Liver (tissue), 9 donors: ENCODE measurements around the gene CILP. TPM values are rescaled to one million over a fixed set of nuclear protein-coding genes. Genes with fewer than 3 reads are reported as not detected.

Experiments used
- DNase-seq: peaks from one replicate; pipeline ENCODE4 v3.0.0-alpha.2; 2017; ENCODE audit warnings: low spot score
- H3K27ac ChIP-seq, 2 donors: one replicate each; pipeline ENCODE4 v1.7.0; 2013; ENCODE audit warnings: inconsistent platforms in 2 of 2, low read length in 2 of 2, control low read depth in 1 of 2, low read depth in 1 of 2, mild to moderate bottlenecking in 1 of 2
- H3K27me3 ChIP-seq, 4 donors: one replicate each; pipeline versions ENCODE4 v1.6.1 to v1.7.0; 2013; ENCODE audit warnings: low read length in 3 of 4, inconsistent platforms in 1 of 4, mild to moderate bottlenecking in 1 of 4, moderate library complexity in 1 of 4; ENCODE audit not compliant: control insufficient read depth in 4 of 4, insufficient read depth in 4 of 4
- H3K36me3 ChIP-seq, 4 donors: one replicate each; pipeline versions ENCODE4 v1.6.1 to v1.7.0; 2013; ENCODE audit warnings: low read length in 3 of 4, mild to moderate bottlenecking in 3 of 4, low read depth in 1 of 4, moderate library complexity in 1 of 4; ENCODE audit not compliant: control insufficient read depth in 4 of 4, insufficient read depth in 3 of 4
- H3K4me1 ChIP-seq, 4 donors: one replicate each; pipeline versions ENCODE4 v1.6.1 to v1.7.0; 2013; ENCODE audit warnings: low read length in 3 of 4, mild to moderate bottlenecking in 3 of 4, moderate library complexity in 1 of 4; ENCODE audit not compliant: control insufficient read depth in 4 of 4, insufficient read depth in 4 of 4
- H3K4me3 ChIP-seq, 3 donors: one replicate each; pipeline versions ENCODE4 v1.6.1 to v1.7.0; 2013; ENCODE audit warnings: low read length in 3 of 3, control low read depth in 1 of 3, low read depth in 1 of 3, mild to moderate bottlenecking in 1 of 3
- H3K9ac ChIP-seq, 2 donors: one replicate each; pipeline ENCODE4 v1.7.0; 2013; ENCODE audit warnings: low read length in 2 of 2, mild to moderate bottlenecking in 2 of 2, moderate library complexity in 2 of 2, control low read depth in 1 of 2, low read depth in 1 of 2
- H3K9me3 ChIP-seq, 4 donors: one replicate each; pipeline versions ENCODE4 v1.6.1 to v1.7.0; 2013; ENCODE audit warnings: low read length in 3 of 4; ENCODE audit not compliant: control insufficient read depth in 4 of 4
- ATF3 ChIP-seq: IDR thresholded peaks from 2 replicates; pipeline ENCODE4 v1.6.1; 2016; ENCODE audit warnings: antibody characterized with exemption
- EGR1 ChIP-seq, 2 donors: IDR thresholded peaks; 2 replicates each; pipeline ENCODE4 v1.6.1; 2016 to 2018; ENCODE audit warnings: antibody characterized with exemption in 2 of 2, low read depth in 2 of 2
- FOXA1 ChIP-seq: IDR thresholded peaks from 2 replicates; pipeline ENCODE4 v1.6.1; 2016; ENCODE audit warnings: antibody characterized with exemption
- FOXA2 ChIP-seq: IDR thresholded peaks from 2 replicates; pipeline ENCODE4 v1.6.1; 2016; ENCODE audit warnings: antibody characterized with exemption
- GABPA ChIP-seq, 2 donors: IDR thresholded peaks in 1 of 2; conservative IDR thresholded peaks in 1 of 2; 2 replicates each; pipeline ENCODE4 v1.6.1; 2016; ENCODE audit warnings: antibody characterized with exemption in 2 of 2, mild to moderate bottlenecking in 1 of 2, moderate library complexity in 1 of 2
- HNF4A ChIP-seq, 2 donors: conservative IDR thresholded peaks; 2 replicates each; pipeline ENCODE4 v1.6.1; 2016; ENCODE audit warnings: antibody characterized with exemption in 2 of 2, mild to moderate bottlenecking in 2 of 2
- HNF4G ChIP-seq: IDR thresholded peaks from 2 replicates; pipeline ENCODE4 v1.6.1; 2016; ENCODE audit warnings: antibody characterized with exemption
- JUND ChIP-seq, 2 donors: IDR thresholded peaks; 2 replicates each; pipeline ENCODE4 v1.6.1; 2016; ENCODE audit warnings: antibody characterized with exemption in 2 of 2
- MAX ChIP-seq: IDR thresholded peaks from 2 replicates; pipeline ENCODE4 v1.6.1; 2016; ENCODE audit warnings: antibody characterized with exemption
- NR2F2 ChIP-seq: IDR thresholded peaks from 2 replicates; pipeline ENCODE4 v1.6.1; 2016; ENCODE audit warnings: antibody characterized with exemption
- RAD21 ChIP-seq, 2 donors: IDR thresholded peaks; 2 replicates each; pipeline ENCODE4 v1.6.1; 2016; ENCODE audit warnings: antibody characterized with exemption in 2 of 2, mild to moderate bottlenecking in 2 of 2
- RXRA ChIP-seq, 2 donors: IDR thresholded peaks; 2 replicates each; pipeline ENCODE4 v1.6.1; 2017 to 2018; ENCODE audit warnings: antibody characterized with exemption in 2 of 2, mild to moderate bottlenecking in 1 of 2
- SP1 ChIP-seq: IDR thresholded peaks from 2 replicates; pipeline ENCODE4 v1.6.1; 2018; ENCODE audit warnings: antibody characterized with exemption, mild to moderate bottlenecking
- TAF1 ChIP-seq: conservative IDR thresholded peaks from 2 replicates; pipeline ENCODE4 v1.6.1; 2016; ENCODE audit warnings: antibody characterized with exemption, mild to moderate bottlenecking
- YY1 ChIP-seq: IDR thresholded peaks from 2 replicates; pipeline ENCODE4 v1.6.1; 2016; ENCODE audit warnings: antibody characterized with exemption, mild to moderate bottlenecking
- ZBTB33 ChIP-seq: IDR thresholded peaks from 2 replicates; pipeline ENCODE4 v1.6.1; 2016; ENCODE audit warnings: antibody characterized with exemption
- WGBS: extraction: QIAGEN DNeasy Blood & Tissue Kit; methylation state at CpG from one replicate; pipeline ENCODE4 v1.1.7; 2013; 5-methylcytosine and 5-hydroxymethylcytosine counted together
- polyA plus RNA-seq, 2 donors: library from polyadenylated mRNA; stranded (reverse) in 1 of 2; unstranded in 1 of 2; fragments of 200-250 nt in 1 of 2; fragments of >200 nt in 1 of 2; fragmentation: Nextera tagmentation in 1 of 2; extraction: Ambion mirVana in 1 of 2; gene quantifications; one replicate each; pipeline versions ENCODE4 v1.2.1 to v1.2.3, GENCODE V29; 2013 to 2015
- total RNA-seq, 2 donors: library from RNA; depleted of rRNA; stranded (reverse); fragments of >200 nt; gene quantifications; one replicate each; pipeline ENCODE4 v1.2.3, GENCODE V29; 2014
- TF ChIP-seq, protein P1 (sequence below): fragments of 150-350 bp; IDR thresholded peaks from 2 replicates; pipeline ENCODE4 v1.5.1; 2017; ENCODE audit warnings: improper control_type of control experiment, low read depth, low read length; ENCODE audit not compliant: missing input control
- TF ChIP-seq, protein P2 (sequence below): IDR thresholded peaks from 2 replicates; pipeline ENCODE4 v1.6.1; 2016; ENCODE audit warnings: antibody characterized with exemption, mild to moderate bottlenecking
- donor health status: healthy.
- donor health status: healthy.
- donor health status: healthy.
- donor health status: healthy.
- donor health status: healthy.

CILP gene
- total and polyA plus RNA-seq, 4 donors: 0.28 to 2.6 (median 0.44) TPM

- WGBS: under 1% methylated on average over 70 of the region's 70 CpGs
- Histone ChIP-seq H3K9me3 (no peaks in the 10 kb centered on the region), H3K4me3 (peak within 1 kb of the TSS; percentile 67 to 96 (median 94)), H3K9ac (peak within 1 kb of the TSS; percentile 100), H3K27me3 (no peaks in the 10 kb centered on the region), H3K36me3 (peaks cover 0 to 3% (median 0%) of the 10 kb centered on the region in 4 donors), H3K4me1 (peaks cover 7 to 22% (median 16%) of the 10 kb centered on the region in 4 donors), H3K27ac (peak within 1 kb of the TSS; percentile 98 to 99)
- TF ChIP-seq YY1: peak; percentile 86
- TF ChIP-seq RXRA (IDR thresholded peaks at IDR 0.05): peak; percentile 81 to 84
- peak; percentile 46 to 86 for TF ChIP-seq GABPA (IDR thresholded peaks at IDR 0.05 in 1 of 2, conservative IDR thresholded peaks at IDR 0.05 in 1 of 2)
- TF ChIP-seq ATF3: no peak
- TF ChIP-seq TAF1: no peak
- TF ChIP-seq MAX: peak; percentile 76
- TF ChIP-seq JUND (IDR thresholded peaks at IDR 0.05): peak; percentile 39 to 59
- peak; percentile 1 for TF ChIP-seq HNF4G
- peak; percentile 78 for TF ChIP-seq NR2F2
- peak; percentile 85 for TF ChIP-seq SP1
- peak; percentile 93 to 98 for TF ChIP-seq EGR1 (IDR thresholded peaks at IDR 0.05; ENCODE audit: low read depth in 2 of 2)
- TF ChIP-seq, protein P1, sequence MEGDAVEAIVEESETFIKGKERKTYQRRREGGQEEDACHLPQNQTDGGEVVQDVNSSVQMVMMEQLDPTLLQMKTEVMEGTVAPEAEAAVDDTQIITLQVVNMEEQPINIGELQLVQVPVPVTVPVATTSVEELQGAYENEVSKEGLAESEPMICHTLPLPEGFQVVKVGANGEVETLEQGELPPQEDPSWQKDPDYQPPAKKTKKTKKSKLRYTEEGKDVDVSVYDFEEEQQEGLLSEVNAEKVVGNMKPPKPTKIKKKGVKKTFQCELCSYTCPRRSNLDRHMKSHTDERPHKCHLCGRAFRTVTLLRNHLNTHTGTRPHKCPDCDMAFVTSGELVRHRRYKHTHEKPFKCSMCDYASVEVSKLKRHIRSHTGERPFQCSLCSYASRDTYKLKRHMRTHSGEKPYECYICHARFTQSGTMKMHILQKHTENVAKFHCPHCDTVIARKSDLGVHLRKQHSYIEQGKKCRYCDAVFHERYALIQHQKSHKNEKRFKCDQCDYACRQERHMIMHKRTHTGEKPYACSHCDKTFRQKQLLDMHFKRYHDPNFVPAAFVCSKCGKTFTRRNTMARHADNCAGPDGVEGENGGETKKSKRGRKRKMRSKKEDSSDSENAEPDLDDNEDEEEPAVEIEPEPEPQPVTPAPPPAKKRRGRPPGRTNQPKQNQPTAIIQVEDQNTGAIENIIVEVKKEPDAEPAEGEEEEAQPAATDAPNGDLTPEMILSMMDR: no peak
- peak; percentile 85 for TF ChIP-seq FOXA1
- peak; percentile 76 to 83 for TF ChIP-seq HNF4A (conservative IDR thresholded peaks at IDR 0.05)
- TF ChIP-seq, protein P2, sequence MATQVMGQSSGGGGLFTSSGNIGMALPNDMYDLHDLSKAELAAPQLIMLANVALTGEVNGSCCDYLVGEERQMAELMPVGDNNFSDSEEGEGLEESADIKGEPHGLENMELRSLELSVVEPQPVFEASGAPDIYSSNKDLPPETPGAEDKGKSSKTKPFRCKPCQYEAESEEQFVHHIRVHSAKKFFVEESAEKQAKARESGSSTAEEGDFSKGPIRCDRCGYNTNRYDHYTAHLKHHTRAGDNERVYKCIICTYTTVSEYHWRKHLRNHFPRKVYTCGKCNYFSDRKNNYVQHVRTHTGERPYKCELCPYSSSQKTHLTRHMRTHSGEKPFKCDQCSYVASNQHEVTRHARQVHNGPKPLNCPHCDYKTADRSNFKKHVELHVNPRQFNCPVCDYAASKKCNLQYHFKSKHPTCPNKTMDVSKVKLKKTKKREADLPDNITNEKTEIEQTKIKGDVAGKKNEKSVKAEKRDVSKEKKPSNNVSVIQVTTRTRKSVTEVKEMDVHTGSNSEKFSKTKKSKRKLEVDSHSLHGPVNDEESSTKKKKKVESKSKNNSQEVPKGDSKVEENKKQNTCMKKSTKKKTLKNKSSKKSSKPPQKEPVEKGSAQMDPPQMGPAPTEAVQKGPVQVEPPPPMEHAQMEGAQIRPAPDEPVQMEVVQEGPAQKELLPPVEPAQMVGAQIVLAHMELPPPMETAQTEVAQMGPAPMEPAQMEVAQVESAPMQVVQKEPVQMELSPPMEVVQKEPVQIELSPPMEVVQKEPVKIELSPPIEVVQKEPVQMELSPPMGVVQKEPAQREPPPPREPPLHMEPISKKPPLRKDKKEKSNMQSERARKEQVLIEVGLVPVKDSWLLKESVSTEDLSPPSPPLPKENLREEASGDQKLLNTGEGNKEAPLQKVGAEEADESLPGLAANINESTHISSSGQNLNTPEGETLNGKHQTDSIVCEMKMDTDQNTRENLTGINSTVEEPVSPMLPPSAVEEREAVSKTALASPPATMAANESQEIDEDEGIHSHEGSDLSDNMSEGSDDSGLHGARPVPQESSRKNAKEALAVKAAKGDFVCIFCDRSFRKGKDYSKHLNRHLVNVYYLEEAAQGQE: peak; percentile 66
- peak; percentile 96 for TF ChIP-seq ZBTB33
- TF ChIP-seq FOXA2: peak; percentile 5
- TF ChIP-seq RAD21 (IDR thresholded peaks at IDR 0.05): peak in 1 of 2 donors; percentile 32
- peak; percentile 83 for DNase-seq
Measured at GRCh38 chr15:65184868-65185717, 26.2 kb downstream of the CILP start, which contains the start of gene CLPX. Gene CLPX (minus strand): TSS chr15:65185342. CDS start chr15:65185153, 189 bp downstream.
